Measurements from ENCODE around the gene MED1. TPM values are rescaled to one million over a fixed set of nuclear protein-coding genes. Genes with fewer than 3 reads are reported as not detected.

The MED1 gene
- total and polyA plus RNA-seq, 2 of the 4 experiments (the other 2 are of a cell fraction) = 16.9 to 24.2 TPM

- dilution Hi-C loops (cut with HindIII; ENCODE audit: low sequenced_read_pairs, unreplicated experiment) (no loop called here), intact Hi-C loops (cut with micrococcal nuclease) (no loop called here), in situ Hi-C loops (cut with MboI; ENCODE audit: low sequenced_read_pairs) (no loop called here)
- H4K5ac ChIP-seq (ENCODE audit: low read depth, low read length) = no peak overlapping the region
- ATAC-seq (ENCODE audit: low read depth) (no peak), DNase-seq (no peak)
- H4K91ac ChIP-seq (ENCODE audit: insufficient read depth, low read depth, low read length) = no peak overlapping the region
- BruUV-seq (replicated peaks) = no TSS peak
- no peak overlapping the region for H2AFZ ChIP-seq (replicated peaks; ENCODE audit: low read length, poor library complexity)
- no peak overlapping the region for H2BK120ac ChIP-seq (ENCODE audit: low read depth, low read length)
- no peak overlapping the region for H3K4ac ChIP-seq (ENCODE audit: low read depth, low read length)
- H3K23ac ChIP-seq (ENCODE audit: low read depth, low read length) = no peak overlapping the region
- no peak overlapping the region for H2BK5ac ChIP-seq (ENCODE audit: low read depth, low read length, poor library complexity, severe bottlenecking)
- TF ChIP-seq MAFK (IDR thresholded peaks at IDR 0.05; ENCODE audit: low read depth, low read length) (no peak), MAZ (IDR thresholded peaks at IDR 0.05; ENCODE audit: borderline replicate concordance, low read depth, low read length) (no peak)
- no peak overlapping the region for H3K56ac ChIP-seq (ENCODE audit: extremely low read depth, insufficient read depth, low read length)
- WGBS, 2 experiments (ENCODE audit: extremely low coverage in 2 of 2, insufficient read length in 1 of 2) = no CpG with 5 or more reads among the region's 4 CpGs
- H3K27ac ChIP-seq (ENCODE audit: insufficient read depth, low read length) = no peak overlapping the region
- no peak overlapping the region for H3K4me2 ChIP-seq (ENCODE audit: low read depth, low read length)
- no peak overlapping the region for H3K4me3 ChIP-seq (ENCODE audit: insufficient read depth, low read depth, low read length)
- H3K18ac ChIP-seq (ENCODE audit: low read depth, low read length) = no peak overlapping the region
- no peaks in the 10 kb centered on the region for H3K27me3 ChIP-seq (ENCODE audit: control insufficient read depth, insufficient read depth, low read length)
- CTCF ChIA-PET = no interaction called here
- H3K36me3 ChIP-seq (ENCODE audit: control insufficient read depth, insufficient read depth, low read length) = no peaks in the 10 kb centered on the region
- H3K9me3 ChIP-seq (ENCODE audit: control insufficient read depth, insufficient read depth, low read length) = no peaks in the 10 kb centered on the region
- POLR2A ChIA-PET (ENCODE audit: unreplicated experiment) = no interaction called here
- H2BK15ac ChIP-seq (ENCODE audit: low read depth, low read length) = no peak overlapping the region
- H3K9me1 ChIP-seq (ENCODE audit: insufficient read depth, low read length) = no peaks in the 10 kb centered on the region
- H3K14ac ChIP-seq (replicated peaks; ENCODE audit: low read depth, low read length) = no peak overlapping the region
- H4K20me1 ChIP-seq (ENCODE audit: insufficient read depth, low read length) = no peaks in the 10 kb centered on the region
- no peaks in the 10 kb centered on the region; the same call in 1 of the 2 replicates for H3K4me1 ChIP-seq (ENCODE audit: control insufficient read depth, insufficient read depth, low read length)
- H3K79me1 ChIP-seq (ENCODE audit: low read depth in 1 of 2, low read length in 2 of 2) = peaks cover 6 to 9% of the 10 kb centered on the region in 2 experiments; a peak in 3 of 4 replicates
- H3K9ac ChIP-seq (ENCODE audit: low read depth, low read length) = no peak overlapping the region
- H4K8ac ChIP-seq (ENCODE audit: low read depth in 2 of 2, low read length in 2 of 2) = no peak overlapping the region
- no peak overlapping the region for H2AK5ac ChIP-seq (ENCODE audit: low read depth, low read length)
- no peak overlapping the region for H2BK20ac ChIP-seq (ENCODE audit: low read depth, low read length)
- no peak overlapping the region for H2AK9ac ChIP-seq (replicated peaks; ENCODE audit: low read depth, low read length, poor library complexity)
Observed at GRCh38 chr17:39455919-39456318, 4.9 kb upstream of the MED1 start.
